HepG2 (cell line): ENCODE results near the gene SKI. TPM values are rescaled to one million over a fixed set of nuclear protein-coding genes. Genes with fewer than 3 reads are reported as not detected.

Experiments used
- AHR ChIP-seq: IDR thresholded peaks from 2 replicates; pipeline ENCODE4 v1.6.1; 2018; ENCODE audit warnings: missing genetic modification reagents, missing compliant biosample characterization
- ATF7-NPFF ChIP-seq: sonication (generic); formaldehyde crosslinking; IDR thresholded peaks from 2 replicates; pipeline ENCODE4 v1.8.1; 2023; ENCODE audit warnings: mild to moderate bottlenecking, low read depth, missing genetic modification reagents, moderate library complexity
- DZIP1 ChIP-seq: sonication (generic); formaldehyde crosslinking; IDR thresholded peaks from 2 replicates; pipeline ENCODE4 v1.5.0; 2020; ENCODE audit warnings: mild to moderate bottlenecking, missing genetic modification reagents
- HES4 ChIP-seq: sonication (generic); formaldehyde crosslinking; IDR thresholded peaks from 2 replicates; pipeline ENCODE4 v1.9.0; 2021; ENCODE audit warnings: mild to moderate bottlenecking, missing genetic modification reagents, borderline replicate concordance
- MAZ ChIP-seq, 2 experiments: sonication (generic) in 1 of 2; formaldehyde crosslinking in 1 of 2; IDR thresholded peaks; 2 replicates each; pipeline versions ENCODE4 v1.5.0 to v1.6.1; 2012 to 2020; ENCODE audit warnings: low read depth in 2 of 2, mild to moderate bottlenecking in 2 of 2, borderline replicate concordance in 1 of 2, improper control_type of control experiment in 1 of 2, low read length in 1 of 2, missing genetic modification reagents in 1 of 2, moderate library complexity in 1 of 2
- MYC ChIP-seq: sonication (generic); formaldehyde crosslinking; IDR thresholded peaks from 2 replicates; pipeline ENCODE4 v1.9.0; 2021; ENCODE audit warnings: missing genetic modification reagents, borderline replicate concordance
- PCBP1 ChIP-seq: fragments of 200-400 bp; formaldehyde crosslinking; IDR thresholded peaks from 2 replicates; pipeline ENCODE4 v1.6.1; 2017; ENCODE audit warnings: mild to moderate bottlenecking, low read depth, low read length, borderline replicate concordance
- SALL1 ChIP-seq: sonication (generic); formaldehyde crosslinking; IDR thresholded peaks from 2 replicates; pipeline ENCODE4 v1.8.0; 2022; ENCODE audit warnings: mild to moderate bottlenecking, missing genetic modification reagents
- SOX6 ChIP-seq, 2 experiments: fragments of 450-650 bp in 1 of 2; sonication (generic) in 1 of 2; formaldehyde crosslinking in 1 of 2; IDR thresholded peaks; 2 replicates each; pipeline versions ENCODE4 v1.4.0 to v1.6.1; 2017 to 2020; ENCODE audit warnings: antibody characterized with exemption in 1 of 2, mild to moderate bottlenecking in 1 of 2, missing genetic modification reagents in 1 of 2
- ZNF446 ChIP-seq: sonication (generic); formaldehyde crosslinking; IDR thresholded peaks from 2 replicates; pipeline ENCODE4 v1.5.0; 2020; ENCODE audit warnings: mild to moderate bottlenecking, missing genetic modification reagents
- ZNF547 ChIP-seq: sonication (generic); formaldehyde crosslinking; IDR thresholded peaks from 2 replicates; pipeline ENCODE4 v1.5.1; 2020; ENCODE audit warnings: mild to moderate bottlenecking, missing genetic modification reagents
- ZNF549 ChIP-seq: sonication (generic); formaldehyde crosslinking; IDR thresholded peaks from 2 replicates; pipeline ENCODE4 v1.5.0; 2020; ENCODE audit warnings: missing genetic modification reagents
- polyA plus RNA-seq, 8 experiments: library from polyadenylated mRNA; depleted of rRNA in 3 of 8; stranded (reverse) in 7 of 8; unstranded in 1 of 8; fragments of >200 nt; fragmentation: Illumina TruSeq in 4 of 8; extraction: Trizol in 4 of 8; gene quantifications; 2 replicates each; pipeline versions ENCODE4 v1.2.1 to v1.2.3, GENCODE V29; 2011 to 2016; ENCODE audit warnings: low read depth in 4 of 8, missing spikeins in 1 of 8, mixed read lengths in 1 of 8; ENCODE audit not compliant: insufficient read depth in 1 of 8
- total RNA-seq, 5 experiments: library from RNA; depleted of rRNA; stranded (reverse); fragments of >200 nt; fragmentation: Illumina TruSeq; extraction: Trizol; gene quantifications; 2 replicates each; pipeline ENCODE4 v1.2.3, GENCODE V29; 2016; ENCODE audit warnings: low read depth in 1 of 5
- TF ChIP-seq, protein P1 (sequence below): sonication (generic); formaldehyde crosslinking; conservative IDR thresholded peaks from 2 replicates; pipeline ENCODE4 v1.4.0; 2020; ENCODE audit warnings: mild to moderate bottlenecking, missing genetic modification reagents, moderate library complexity
- TF ChIP-seq, protein P2 (sequence below): sonication (generic); formaldehyde crosslinking; IDR thresholded peaks from 2 replicates; pipeline ENCODE4 v1.4.0; 2020; ENCODE audit warnings: missing genetic modification reagents, borderline replicate concordance
- TF ChIP-seq, protein P3 (sequence below): sonication (generic); formaldehyde crosslinking; IDR thresholded peaks from 2 replicates; pipeline ENCODE4 v1.5.1; 2020; ENCODE audit warnings: mild to moderate bottlenecking, moderate library complexity, missing genetic modification reagents
- TF ChIP-seq, protein P4 (sequence below): sonication (generic); formaldehyde crosslinking; IDR thresholded peaks from 2 replicates; pipeline ENCODE4 v1.8.0; 2022; ENCODE audit warnings: missing genetic modification reagents, mild to moderate bottlenecking, inconsistent platforms, borderline replicate concordance

SKI gene
- total and polyA plus RNA-seq, 2 of the 13 experiments (the other 11 are each of a cell fraction or from before 2014, with no cell fraction given), result 4.7 to 6.9 TPM

GRCh38 chr1:2194898-2195673, 33.0 kb upstream of the SKI start (continued):
- TF ChIP-seq MAZ (IDR thresholded peaks at IDR 0.05; ENCODE audit: borderline replicate concordance, low read depth, low read length) (peak; percentile 59), MAZ (CRISPR knock-in tag; IDR thresholded peaks at IDR 0.05; ENCODE audit: low read depth) (no peak; the same call in 1 of the 2 replicates), HES4 (CRISPR knock-in tag) (no peak), AHR (CRISPR knock-in tag) (0 out of 2 replicates have a peak, but pooled peaks have one; percentile 29), ZNF547 (CRISPR knock-in tag) (peak; percentile 60; the same call in 1 of the 2 replicates), ZNF549 (peak; percentile 54; the same call in 1 of the 2 replicates), DZIP1 (CRISPR knock-in tag) (0 out of 2 replicates have a peak, but pooled peaks have one; percentile 20), ATF7-NPFF (peak; percentile 83), ZNF446 (peak; percentile 44; the same call in 1 of the 2 replicates), SALL1 (CRISPR knock-in tag) (peak; percentile 49; the same call in 1 of the 2 replicates), PCBP1 (peak; percentile 91), SOX6 (IDR thresholded peaks at IDR 0.05) (no peak), SOX6 (CRISPR knock-in tag; IDR thresholded peaks at IDR 0.05) (peak; percentile 59), MYC (CRISPR knock-in tag) (peak; percentile 82)
- TF ChIP-seq, protein P1, sequence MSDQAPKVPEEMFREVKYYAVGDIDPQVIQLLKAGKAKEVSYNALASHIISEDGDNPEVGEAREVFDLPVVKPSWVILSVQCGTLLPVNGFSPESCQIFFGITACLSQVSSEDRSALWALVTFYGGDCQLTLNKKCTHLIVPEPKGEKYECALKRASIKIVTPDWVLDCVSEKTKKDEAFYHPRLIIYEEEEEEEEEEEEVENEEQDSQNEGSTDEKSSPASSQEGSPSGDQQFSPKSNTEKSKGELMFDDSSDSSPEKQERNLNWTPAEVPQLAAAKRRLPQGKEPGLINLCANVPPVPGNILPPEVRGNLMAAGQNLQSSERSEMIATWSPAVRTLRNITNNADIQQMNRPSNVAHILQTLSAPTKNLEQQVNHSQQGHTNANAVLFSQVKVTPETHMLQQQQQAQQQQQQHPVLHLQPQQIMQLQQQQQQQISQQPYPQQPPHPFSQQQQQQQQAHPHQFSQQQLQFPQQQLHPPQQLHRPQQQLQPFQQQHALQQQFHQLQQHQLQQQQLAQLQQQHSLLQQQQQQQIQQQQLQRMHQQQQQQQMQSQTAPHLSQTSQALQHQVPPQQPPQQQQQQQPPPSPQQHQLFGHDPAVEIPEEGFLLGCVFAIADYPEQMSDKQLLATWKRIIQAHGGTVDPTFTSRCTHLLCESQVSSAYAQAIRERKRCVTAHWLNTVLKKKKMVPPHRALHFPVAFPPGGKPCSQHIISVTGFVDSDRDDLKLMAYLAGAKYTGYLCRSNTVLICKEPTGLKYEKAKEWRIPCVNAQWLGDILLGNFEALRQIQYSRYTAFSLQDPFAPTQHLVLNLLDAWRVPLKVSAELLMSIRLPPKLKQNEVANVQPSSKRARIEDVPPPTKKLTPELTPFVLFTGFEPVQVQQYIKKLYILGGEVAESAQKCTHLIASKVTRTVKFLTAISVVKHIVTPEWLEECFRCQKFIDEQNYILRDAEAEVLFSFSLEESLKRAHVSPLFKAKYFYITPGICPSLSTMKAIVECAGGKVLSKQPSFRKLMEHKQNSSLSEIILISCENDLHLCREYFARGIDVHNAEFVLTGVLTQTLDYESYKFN (CRISPR knock-in tag), result peak; percentile 81
- TF ChIP-seq, protein P2, sequence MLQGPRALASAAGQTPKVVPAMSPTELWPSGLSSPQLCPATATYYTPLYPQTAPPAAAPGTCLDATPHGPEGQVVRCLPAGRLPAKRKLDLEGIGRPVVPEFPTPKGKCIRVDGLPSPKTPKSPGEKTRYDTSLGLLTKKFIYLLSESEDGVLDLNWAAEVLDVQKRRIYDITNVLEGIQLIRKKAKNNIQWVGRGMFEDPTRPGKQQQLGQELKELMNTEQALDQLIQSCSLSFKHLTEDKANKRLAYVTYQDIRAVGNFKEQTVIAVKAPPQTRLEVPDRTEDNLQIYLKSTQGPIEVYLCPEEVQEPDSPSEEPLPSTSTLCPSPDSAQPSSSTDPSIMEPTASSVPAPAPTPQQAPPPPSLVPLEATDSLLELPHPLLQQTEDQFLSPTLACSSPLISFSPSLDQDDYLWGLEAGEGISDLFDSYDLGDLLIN (CRISPR knock-in tag), result 0 out of 2 replicates have a peak, but pooled peaks have one; percentile 42
- TF ChIP-seq, protein P3, sequence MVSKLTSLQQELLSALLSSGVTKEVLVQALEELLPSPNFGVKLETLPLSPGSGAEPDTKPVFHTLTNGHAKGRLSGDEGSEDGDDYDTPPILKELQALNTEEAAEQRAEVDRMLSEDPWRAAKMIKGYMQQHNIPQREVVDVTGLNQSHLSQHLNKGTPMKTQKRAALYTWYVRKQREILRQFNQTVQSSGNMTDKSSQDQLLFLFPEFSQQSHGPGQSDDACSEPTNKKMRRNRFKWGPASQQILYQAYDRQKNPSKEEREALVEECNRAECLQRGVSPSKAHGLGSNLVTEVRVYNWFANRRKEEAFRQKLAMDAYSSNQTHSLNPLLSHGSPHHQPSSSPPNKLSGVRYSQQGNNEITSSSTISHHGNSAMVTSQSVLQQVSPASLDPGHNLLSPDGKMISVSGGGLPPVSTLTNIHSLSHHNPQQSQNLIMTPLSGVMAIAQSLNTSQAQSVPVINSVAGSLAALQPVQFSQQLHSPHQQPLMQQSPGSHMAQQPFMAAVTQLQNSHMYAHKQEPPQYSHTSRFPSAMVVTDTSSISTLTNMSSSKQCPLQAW (CRISPR knock-in tag), result peak; percentile 89; the same call in 1 of the 2 replicates
- TF ChIP-seq, protein P4, sequence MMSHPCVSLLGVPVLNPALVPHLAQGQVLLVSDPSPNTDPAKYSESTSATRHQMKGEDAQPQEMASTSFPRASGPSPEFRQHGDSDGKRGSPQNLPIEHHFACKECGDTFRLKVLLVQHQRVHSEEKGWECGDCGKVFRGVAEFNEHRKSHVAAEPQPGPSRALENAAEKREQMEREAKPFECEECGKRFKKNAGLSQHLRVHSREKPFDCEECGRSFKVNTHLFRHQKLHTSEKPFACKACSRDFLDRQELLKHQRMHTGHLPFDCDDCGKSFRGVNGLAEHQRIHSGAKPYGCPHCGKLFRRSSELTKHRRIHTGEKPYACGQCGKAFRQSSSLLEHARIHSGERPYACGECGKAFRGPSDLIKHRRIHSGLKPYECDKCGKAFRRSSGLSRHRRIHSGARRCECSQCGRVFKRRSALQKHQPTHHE (CRISPR knock-in tag), result no peak
